GM19468 (cell line): Measurements from ENCODE around the gene PTPRC.

Source experiments
- ATAC-seq: cut with Tn5 transposase; IDR thresholded peaks from one replicate; pipeline ENCODE4 v1.9.1; 2021; ENCODE audit warnings: mild to moderate bottlenecking, moderate library complexity, moderate number of reproducible peaks; ENCODE audit not compliant: unreplicated experiment; ENCODE audit errors: extremely low read depth

PTPRC gene

GRCh38 chr1:198693321-198693720, 54.5 kb downstream of the PTPRC start:
- ATAC-seq, result no peak

- no peak for ATAC-seq
Observed at GRCh38 chr1:198694542-198694941, 55.7 kb downstream of the PTPRC start.

DNA sequence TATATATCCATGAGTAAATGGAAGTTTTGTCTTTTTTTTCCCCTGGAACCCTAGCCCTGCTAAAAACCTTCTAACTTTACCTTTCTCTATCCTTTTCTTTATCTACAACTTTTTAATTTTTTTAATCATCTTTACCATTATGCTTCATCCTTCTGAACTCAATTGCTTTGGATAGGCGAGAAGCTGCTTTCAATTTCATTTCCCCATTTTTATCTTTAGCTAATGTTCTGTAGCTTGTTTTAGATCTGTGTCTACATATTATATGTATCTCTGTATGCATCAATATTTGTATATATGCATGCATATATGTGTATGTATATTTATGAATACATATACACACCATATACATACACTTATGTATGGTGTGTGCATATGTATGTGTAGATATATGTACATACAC, 57.4 kb downstream of the PTPRC start:
- peak; percentile 43 for ATAC-seq

DNA sequence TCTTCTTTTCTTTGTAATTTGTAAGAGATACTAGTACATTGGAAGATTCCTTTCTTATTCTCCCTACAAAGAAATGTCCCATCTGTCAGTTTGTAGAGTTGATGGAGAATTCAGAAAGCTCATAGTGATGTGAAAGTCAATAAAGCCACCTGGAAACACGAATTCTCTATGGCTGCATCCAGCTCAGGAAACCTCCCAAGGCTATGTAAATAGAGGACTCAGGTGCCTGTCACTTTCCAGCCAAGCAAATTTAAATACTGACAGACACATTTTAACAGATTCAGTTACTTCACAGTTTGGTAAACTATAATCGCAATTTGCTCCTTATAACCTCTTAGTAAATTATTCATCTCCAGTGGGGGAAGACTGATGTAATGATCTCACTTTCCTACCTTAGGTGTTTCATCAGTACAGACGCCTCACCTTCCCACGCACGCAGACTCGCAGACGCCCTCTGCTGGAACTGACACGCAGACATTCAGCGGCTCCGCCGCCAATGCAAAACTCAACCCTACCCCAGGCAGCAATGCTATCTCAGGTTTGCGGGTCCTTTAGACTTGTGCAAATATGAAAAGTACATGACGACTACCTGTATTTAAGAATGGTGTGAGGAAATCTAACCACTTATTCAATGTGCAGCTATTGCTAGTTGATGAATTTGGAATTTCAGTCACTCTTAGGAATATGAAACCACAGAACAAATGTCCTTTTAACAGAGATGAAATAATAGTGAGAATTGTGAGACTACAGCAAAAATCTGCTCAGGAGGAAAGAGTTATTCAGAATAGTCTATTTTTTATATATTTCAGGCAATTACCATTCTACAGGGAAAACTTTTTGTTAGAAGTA, 60.6 kb downstream of the PTPRC start:
- no peak for ATAC-seq

- no peak for ATAC-seq
Observed at GRCh38 chr1:198700016-198700392, 61.2 kb downstream of the PTPRC start.

- no peak for ATAC-seq
Observed at GRCh38 chr1:198700396-198700795, 61.6 kb downstream of the PTPRC start.

GRCh38 chr1:198701250-198701649, 62.4 kb downstream of the PTPRC start:
- no peak for ATAC-seq

- ATAC-seq, result no peak
Observed at GRCh38 chr1:198701766-198702539, 63.1 kb downstream of the PTPRC start.

DNA sequence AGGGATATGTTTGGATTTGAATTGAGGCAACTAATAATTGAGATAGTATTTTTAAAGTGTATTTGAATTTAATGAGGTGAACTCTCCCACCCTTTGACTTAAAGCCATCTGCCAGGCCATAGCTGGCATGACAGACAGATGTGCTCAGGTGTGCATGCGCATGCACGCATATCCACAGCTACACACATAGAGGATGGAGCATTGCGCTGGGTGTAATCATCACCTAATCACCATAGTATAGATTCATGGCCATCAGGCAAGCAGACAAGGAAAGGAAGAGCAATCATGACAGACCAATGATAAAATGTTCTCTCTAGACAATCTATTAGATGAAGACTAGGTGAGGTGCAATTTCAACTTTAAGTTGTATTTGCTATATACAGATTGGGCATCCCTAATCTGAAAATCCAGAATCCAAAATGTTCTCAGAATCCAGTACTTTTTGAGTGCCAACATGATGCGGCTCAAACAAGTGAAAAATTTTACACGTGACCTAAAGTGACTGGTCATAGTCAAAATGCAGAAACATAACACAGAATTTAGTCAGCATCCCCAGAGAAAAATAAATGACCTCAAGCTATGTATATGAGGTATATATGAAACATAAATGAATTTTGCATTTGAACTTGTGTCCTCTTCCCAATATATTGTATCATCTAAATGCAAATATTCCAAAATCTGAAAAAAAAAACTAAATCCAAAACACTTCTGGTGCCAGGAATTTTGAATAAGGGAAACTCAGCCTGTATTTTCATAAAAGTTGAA, 70.1 kb downstream of the PTPRC start:
- no peak for ATAC-seq

DNA sequence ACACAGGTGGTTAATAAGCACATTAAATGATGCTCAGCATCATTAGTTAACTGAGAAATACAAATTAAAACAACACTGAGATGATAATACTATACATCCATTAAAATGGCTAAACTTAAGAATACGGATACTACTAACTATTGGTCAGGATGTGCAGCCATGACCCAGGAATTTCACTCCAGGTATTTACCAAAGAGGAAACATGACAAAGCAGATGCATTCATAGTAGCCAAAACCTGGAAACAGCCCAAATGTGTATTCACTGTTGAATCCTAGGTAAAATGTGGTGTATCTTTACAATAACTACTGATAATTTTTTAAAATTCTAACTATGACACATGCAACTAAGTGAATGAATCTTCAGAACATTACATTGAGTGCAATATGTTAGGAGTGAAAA, 73.0 kb downstream of the PTPRC start:
- ATAC-seq, result no peak

DNA sequence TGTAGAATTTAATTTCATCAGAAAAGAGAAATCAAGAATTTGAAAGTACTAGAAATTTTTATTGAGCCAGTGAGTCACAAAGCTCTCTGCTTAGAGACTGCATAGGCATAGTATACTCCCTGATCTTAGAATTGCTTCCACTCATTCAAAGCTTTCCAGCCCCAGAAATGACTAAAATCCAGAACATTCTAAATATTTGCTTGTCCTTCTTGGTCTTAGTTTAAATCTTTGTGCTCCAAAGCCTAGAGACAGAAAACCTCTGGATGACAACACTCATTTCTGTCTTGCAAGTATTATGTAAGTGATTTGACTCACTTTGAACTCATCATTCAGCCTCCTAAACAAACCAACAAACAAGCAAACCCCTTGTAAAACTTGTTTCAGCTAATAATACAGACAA, 74.2 kb downstream of the PTPRC start:
- no peak for ATAC-seq

- ATAC-seq, result no peak
Observed at GRCh38 chr1:198714271-198714670, 75.4 kb downstream of the PTPRC start.

- ATAC-seq, result no peak
Observed at GRCh38 chr1:198716051-198716450, 77.2 kb downstream of the PTPRC start.

- no peak for ATAC-seq
Observed at GRCh38 chr1:198717510-198717909, 78.7 kb downstream of the PTPRC start.

GRCh38 chr1:198723127-198723526, 84.3 kb downstream of the PTPRC start:
- no peak for ATAC-seq

DNA sequence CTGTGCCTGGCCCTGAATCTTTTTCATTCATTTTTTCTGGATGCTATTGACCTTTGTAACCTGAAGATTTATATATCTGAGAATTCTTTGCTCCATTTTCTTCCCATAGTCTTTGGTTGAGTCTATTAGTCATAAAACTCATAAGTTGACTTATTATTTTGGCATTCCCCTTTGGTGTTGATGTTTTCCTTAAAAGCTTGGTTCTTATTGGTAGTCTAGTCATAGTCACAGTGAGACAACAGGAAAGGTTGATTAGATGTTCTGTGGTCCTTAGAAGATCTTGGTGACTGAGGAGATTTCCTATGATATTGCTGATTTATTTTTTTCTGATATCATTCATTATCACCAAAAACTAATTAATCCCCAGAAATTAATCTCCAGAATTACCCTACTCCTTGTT, 86.2 kb downstream of the PTPRC start:
- ATAC-seq, result no peak

DNA sequence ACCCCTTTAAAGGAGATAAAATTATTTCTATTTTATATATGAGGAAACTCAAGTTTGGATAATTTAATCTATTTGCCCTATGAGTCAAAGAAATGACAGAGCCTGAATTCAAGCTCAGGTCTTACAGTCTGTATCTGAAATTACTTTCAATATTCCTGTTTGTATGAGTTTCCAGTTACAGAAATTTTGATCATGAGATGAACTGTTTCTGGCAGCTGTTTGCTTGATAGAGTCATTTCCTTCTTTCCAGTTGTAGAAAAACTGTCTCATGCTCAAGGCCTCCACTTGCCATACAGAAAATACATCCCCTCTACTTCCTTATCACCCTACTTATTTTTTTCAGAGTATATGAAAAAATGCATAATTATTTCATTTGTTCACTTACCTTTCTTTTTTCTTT, 87.6 kb downstream of the PTPRC start:
- ATAC-seq, result no peak

- ATAC-seq, result no peak
Observed at GRCh38 chr1:198729195-198729863, 90.5 kb downstream of the PTPRC start.

DNA sequence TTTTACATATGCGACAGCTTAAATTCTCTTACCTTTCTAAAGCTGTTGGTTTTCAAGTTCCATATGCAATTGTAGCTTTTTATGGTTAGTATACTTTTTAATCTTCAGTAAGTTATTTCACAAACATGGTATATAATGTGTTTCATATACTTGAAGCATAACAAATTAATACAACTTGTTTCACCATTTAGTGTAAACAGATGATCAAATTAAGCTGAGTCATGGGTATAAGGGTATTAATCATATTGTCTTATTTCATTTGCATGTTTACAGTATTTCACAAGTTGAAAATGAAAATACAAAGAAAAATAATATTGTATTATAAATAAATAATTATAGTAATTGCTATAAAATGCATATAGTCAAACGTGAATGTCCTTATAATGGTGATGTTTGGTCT, 92.1 kb downstream of the PTPRC start:
- ATAC-seq, result no peak

GRCh38 chr1:198734323-198735008, 95.6 kb downstream of the PTPRC start:
- peak; percentile 22 for ATAC-seq
